ENCODE data around the gene CC2D1B. TPM values are rescaled to one million over a fixed set of nuclear protein-coding genes. Genes with fewer than 3 reads are reported as not detected.

The CC2D1B gene
- total RNA-seq, 1 donor from 2014 or later = 45.4 TPM

DNA sequence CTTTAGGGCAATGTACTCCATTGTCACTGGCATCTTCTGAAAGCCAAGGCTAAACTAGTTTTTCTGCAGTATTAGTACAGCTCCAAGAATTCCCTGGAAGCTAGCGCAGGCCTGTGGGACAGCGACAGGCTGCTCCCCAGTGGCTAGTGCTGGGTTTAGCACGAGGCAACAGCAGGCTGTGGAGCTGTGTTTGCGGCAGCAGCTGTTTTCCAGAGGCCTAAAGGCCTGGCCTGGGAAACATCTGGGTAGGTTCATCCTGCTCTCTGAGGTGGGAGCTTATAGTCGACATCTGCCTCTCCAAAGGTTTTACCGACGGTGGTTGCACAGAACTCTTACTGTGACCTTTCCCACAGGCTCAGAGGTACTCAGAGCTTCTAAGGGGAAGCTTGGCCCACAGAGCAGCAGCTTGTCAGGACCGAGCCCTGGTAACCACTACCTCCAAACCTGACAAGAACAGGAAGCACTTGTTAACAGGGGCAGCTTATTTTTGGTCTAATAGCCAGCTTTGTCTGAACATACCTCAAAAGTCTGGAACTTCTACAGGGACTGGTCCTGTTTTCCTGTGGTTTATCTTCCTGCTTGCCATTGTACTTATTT lies 17.2 kb downstream of the CC2D1B start:
- Histone ChIP-seq H3K9me3 (no peaks in the 10 kb centered on the region), H3K27ac (no peak overlapping the region), H3K4me3 (no peak overlapping the region), H3K4me1 (no peaks in the 10 kb centered on the region), H3K27me3 (no peaks in the 10 kb centered on the region), H3K36me3 (peaks cover 19 to 47% of the 10 kb centered on the region in 2 donors)
- TF ChIP-seq, protein P1, sequence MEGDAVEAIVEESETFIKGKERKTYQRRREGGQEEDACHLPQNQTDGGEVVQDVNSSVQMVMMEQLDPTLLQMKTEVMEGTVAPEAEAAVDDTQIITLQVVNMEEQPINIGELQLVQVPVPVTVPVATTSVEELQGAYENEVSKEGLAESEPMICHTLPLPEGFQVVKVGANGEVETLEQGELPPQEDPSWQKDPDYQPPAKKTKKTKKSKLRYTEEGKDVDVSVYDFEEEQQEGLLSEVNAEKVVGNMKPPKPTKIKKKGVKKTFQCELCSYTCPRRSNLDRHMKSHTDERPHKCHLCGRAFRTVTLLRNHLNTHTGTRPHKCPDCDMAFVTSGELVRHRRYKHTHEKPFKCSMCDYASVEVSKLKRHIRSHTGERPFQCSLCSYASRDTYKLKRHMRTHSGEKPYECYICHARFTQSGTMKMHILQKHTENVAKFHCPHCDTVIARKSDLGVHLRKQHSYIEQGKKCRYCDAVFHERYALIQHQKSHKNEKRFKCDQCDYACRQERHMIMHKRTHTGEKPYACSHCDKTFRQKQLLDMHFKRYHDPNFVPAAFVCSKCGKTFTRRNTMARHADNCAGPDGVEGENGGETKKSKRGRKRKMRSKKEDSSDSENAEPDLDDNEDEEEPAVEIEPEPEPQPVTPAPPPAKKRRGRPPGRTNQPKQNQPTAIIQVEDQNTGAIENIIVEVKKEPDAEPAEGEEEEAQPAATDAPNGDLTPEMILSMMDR (IDR thresholded peaks at IDR 0.05) = peak in 1 of 3 experiments; percentile 7
- intact Hi-C loops (cut with DNase I) = no loop called here
- DNase-seq (ENCODE audit: low spot score in 2 of 2) = no peak

DNA sequence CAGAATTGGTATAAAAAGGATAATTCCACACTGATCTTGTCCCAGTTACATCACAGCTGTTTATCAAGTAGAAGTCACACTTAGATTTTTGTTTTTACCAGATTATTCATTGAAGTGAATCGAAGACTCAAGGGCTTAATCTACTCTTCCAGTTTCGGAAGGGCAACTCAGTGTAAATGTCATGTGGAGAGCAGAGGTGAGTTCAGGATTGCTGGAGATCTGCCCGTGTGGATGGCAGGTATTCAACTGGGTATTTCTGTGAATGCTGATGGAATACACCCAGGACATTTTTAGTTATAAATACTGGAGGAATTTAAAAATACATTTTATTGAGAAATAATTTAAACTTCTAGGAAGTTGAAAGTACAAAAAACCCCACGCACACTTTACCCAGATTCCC lies 19.4 kb downstream of the CC2D1B start:
- TF ChIP-seq, protein P1 (IDR thresholded peaks at IDR 0.05) = no peak
- no peak for DNase-seq (ENCODE audit: low spot score in 2 of 2)
- no peak overlapping the region for H3K27ac ChIP-seq
- no peaks in the 10 kb centered on the region for H3K9me3 ChIP-seq
- H3K27me3 ChIP-seq = no peaks in the 10 kb centered on the region
- H3K36me3 ChIP-seq = peaks cover 6 to 32% of the 10 kb centered on the region in 2 donors
- intact Hi-C loops (cut with DNase I) = no loop called here
- no peak overlapping the region for H3K4me3 ChIP-seq
- no peaks in the 10 kb centered on the region for H3K4me1 ChIP-seq

DNA sequence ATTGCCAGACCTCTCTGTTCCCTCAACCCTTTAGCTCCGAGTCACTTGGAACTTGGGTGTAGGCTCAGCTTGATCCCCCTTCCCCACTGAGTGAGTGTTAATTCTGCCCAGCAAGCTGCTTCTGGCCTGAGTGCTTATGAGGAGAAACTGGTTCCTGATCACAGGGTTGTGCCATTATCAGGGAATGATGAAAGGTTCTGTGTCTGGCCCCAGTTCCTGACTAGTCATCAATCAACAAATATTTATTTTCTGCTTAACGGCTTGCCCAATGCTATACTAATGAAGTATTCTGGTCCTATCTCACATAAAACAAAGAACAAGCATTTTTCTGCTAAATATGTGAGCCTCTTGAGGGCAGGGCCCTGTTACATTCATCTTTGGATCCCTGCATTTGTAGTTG lies 20.8 kb downstream of the CC2D1B start:
- H3K36me3 ChIP-seq = peaks cover 7 to 27% of the 10 kb centered on the region in 2 donors
- no peaks in the 10 kb centered on the region for H3K4me1 ChIP-seq
- TF ChIP-seq, protein P1 (IDR thresholded peaks at IDR 0.05) = no peak
- H3K4me3 ChIP-seq = no peak overlapping the region
- DNase-seq (ENCODE audit: low spot score in 2 of 2) = no peak
- intact Hi-C loops (cut with DNase I) = no loop called here
- H3K9me3 ChIP-seq = no peaks in the 10 kb centered on the region
- H3K27ac ChIP-seq = no peak overlapping the region
- H3K27me3 ChIP-seq = no peaks in the 10 kb centered on the region

DNA sequence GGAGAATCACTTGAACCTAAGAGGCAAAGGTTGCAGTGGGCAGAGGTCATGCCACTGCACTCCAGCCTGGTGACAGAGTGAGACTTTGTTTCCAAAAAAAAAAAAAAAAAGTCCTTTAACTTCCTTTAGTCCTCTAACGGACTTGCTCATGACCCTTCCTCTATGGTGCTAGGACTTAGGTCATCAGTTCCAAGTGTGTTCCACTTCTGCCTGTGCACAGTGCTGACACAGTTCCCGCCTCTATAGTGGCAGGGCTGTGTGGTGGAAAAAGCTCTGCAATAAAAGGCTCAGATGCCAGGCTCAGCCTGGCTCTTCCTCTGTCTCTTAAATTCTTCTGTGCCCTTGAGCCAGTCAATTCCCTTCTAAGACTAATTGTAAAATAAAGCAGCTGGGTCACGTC lies 22.0 kb downstream of the CC2D1B start:
- TF ChIP-seq, protein P1 (IDR thresholded peaks at IDR 0.05) = no peak
- Histone ChIP-seq H3K36me3 (peaks cover 7 to 36% of the 10 kb centered on the region in 2 donors), H3K27ac (no peak overlapping the region), H3K4me3 (no peak overlapping the region), H3K4me1 (no peaks in the 10 kb centered on the region), H3K9me3 (no peaks in the 10 kb centered on the region), H3K27me3 (no peaks in the 10 kb centered on the region)
- no peak for DNase-seq (ENCODE audit: low spot score in 2 of 2)
- intact Hi-C loops (cut with DNase I) = no loop called here

DNA sequence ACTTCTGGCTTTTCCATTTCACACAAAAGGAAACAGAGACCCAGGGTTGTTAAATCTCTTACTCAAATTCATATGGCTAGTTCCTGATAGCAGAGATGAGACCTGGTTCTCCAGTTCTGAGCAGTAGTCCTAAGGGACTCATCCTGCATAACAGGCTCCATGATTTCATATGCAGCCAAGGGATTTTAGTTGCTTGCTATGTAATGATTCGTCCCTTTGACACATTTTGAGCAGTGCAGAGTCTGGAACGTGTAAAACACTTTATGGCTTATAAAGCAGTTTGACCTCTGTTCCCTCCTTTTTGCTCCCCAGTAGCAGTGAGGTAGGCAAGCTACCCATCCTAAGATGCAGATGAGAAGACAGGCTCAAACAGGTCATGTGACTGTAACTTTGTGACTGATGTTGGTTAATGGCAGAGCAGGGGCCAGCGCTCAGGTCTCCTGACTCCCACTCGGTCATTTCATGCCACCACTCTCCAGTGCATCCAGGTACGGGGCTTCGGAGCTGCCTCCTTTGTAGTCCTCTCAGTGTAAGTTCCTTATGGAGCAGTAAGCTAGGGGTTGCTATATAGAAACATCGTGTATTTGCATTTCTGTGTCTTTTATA lies 24.2 kb downstream of the CC2D1B start:
- TF ChIP-seq, protein P1 (IDR thresholded peaks at IDR 0.05) = no peak

More for the DNA sequence above, 24.2 kb downstream of the CC2D1B start:
- Histone ChIP-seq H3K4me3 (no peak overlapping the region), H3K36me3 (peaks cover 9 to 57% of the 10 kb centered on the region in 2 donors), H3K9me3 (no peaks in the 10 kb centered on the region), H3K27ac (no peak overlapping the region), H3K4me1 (no peaks in the 10 kb centered on the region), H3K27me3 (no peaks in the 10 kb centered on the region)
- DNase-seq (ENCODE audit: low spot score in 2 of 2) = no peak
- intact Hi-C loops (cut with DNase I) = no loop called here

Measured in ascending aorta (tissue), 2 donors.